Measurements from ENCODE around the gene ZCCHC17.

The ZCCHC17 gene

GRCh38 chr1:31410871-31411270 is 114.0 kb downstream of the ZCCHC17 start:
- DNase-seq, result no peak
- Histone ChIP-seq H3K9me3 (replicated peaks; ENCODE audit: insufficient read depth, low read length) (no peaks in the 10 kb centered on the region), H3K27me3 (replicated peaks; ENCODE audit: insufficient read depth, low read length) (peaks cover 43% of the 10 kb centered on the region)

GRCh38 chr1:31412205-31412604 is 115.4 kb downstream of the ZCCHC17 start:
- no peaks in the 10 kb centered on the region for H3K79me2 ChIP-seq (ENCODE audit: low read length)
- H3K9me2 ChIP-seq (replicated peaks; ENCODE audit: insufficient read depth, low read length), result no peaks in the 10 kb centered on the region
- no peaks in the 10 kb centered on the region for H3K4me1 ChIP-seq (ENCODE audit: low read length)
- no peak overlapping the region for H3K4me3 ChIP-seq (ENCODE audit: low read length)
- no peak overlapping the region for H3K4me2 ChIP-seq (ENCODE audit: low read depth, low read length)
- H3K9me3 ChIP-seq (replicated peaks; ENCODE audit: insufficient read depth, low read length), result no peaks in the 10 kb centered on the region
- H3F3A ChIP-seq (ENCODE audit: insufficient read depth, low read length), result no peaks in the 10 kb centered on the region
- peaks cover 43% of the 10 kb centered on the region for H3K27me3 ChIP-seq (replicated peaks; ENCODE audit: insufficient read depth, low read length)
- no peak overlapping the region for H2AFZ ChIP-seq (ENCODE audit: low read length)
- DNase-seq, result no peak
- no peak for TF ChIP-seq EZH2 (optimal IDR thresholded peaks at IDR 0.05; ENCODE audit: low read depth, low read length)
- no peak for TF ChIP-seq EZH2phosphoT487 (IDR thresholded peaks at IDR 0.05; ENCODE audit: low read length)
- no peak for TF ChIP-seq CTCF (IDR thresholded peaks at IDR 0.05; ENCODE audit: low read length)
- H4K20me1 ChIP-seq (ENCODE audit: insufficient read depth, low read length), result no peaks in the 10 kb centered on the region
- no peaks in the 10 kb centered on the region for H3K36me3 ChIP-seq (replicated peaks; ENCODE audit: insufficient read depth, low read length)
- no peak overlapping the region for H3K27ac ChIP-seq (ENCODE audit: low read length)
- H3K9ac ChIP-seq (ENCODE audit: low read length), result no peak overlapping the region

More at GRCh38 chr1:31410871-31411270, 114.0 kb downstream of the ZCCHC17 start:
- Histone ChIP-seq H3F3A (ENCODE audit: insufficient read depth, low read length) (no peaks in the 10 kb centered on the region), H3K79me2 (ENCODE audit: low read length) (no peaks in the 10 kb centered on the region), H4K20me1 (ENCODE audit: insufficient read depth, low read length) (no peaks in the 10 kb centered on the region), H3K36me3 (replicated peaks; ENCODE audit: insufficient read depth, low read length) (no peaks in the 10 kb centered on the region), H2AFZ (ENCODE audit: low read length) (no peak overlapping the region), H3K4me1 (ENCODE audit: low read length) (no peaks in the 10 kb centered on the region), H3K4me3 (ENCODE audit: low read length) (no peak overlapping the region), H3K9me2 (replicated peaks; ENCODE audit: insufficient read depth, low read length) (no peaks in the 10 kb centered on the region), H3K4me2 (ENCODE audit: low read depth, low read length) (no peak overlapping the region), H3K9ac (ENCODE audit: low read length) (no peak overlapping the region), H3K27ac (ENCODE audit: low read length) (no peak overlapping the region)
- no peak for TF ChIP-seq EZH2 (optimal IDR thresholded peaks at IDR 0.05; ENCODE audit: low read depth, low read length)

- Histone ChIP-seq H3K9me3 (replicated peaks; ENCODE audit: insufficient read depth, low read length) (no peaks in the 10 kb centered on the region), H3F3A (ENCODE audit: insufficient read depth, low read length) (no peaks in the 10 kb centered on the region), H3K27ac (ENCODE audit: low read length) (no peak within 1 kb of the TSS), H3K4me2 (ENCODE audit: low read depth, low read length) (peak within 1 kb of the TSS; percentile 100), H4K20me1 (ENCODE audit: insufficient read depth, low read length) (no peaks in the 10 kb centered on the region), H3K27me3 (replicated peaks; ENCODE audit: insufficient read depth, low read length) (peaks cover 43% of the 10 kb centered on the region), H3K4me3 (ENCODE audit: low read length) (peak within 1 kb of the TSS; percentile 79), H3K9ac (ENCODE audit: low read length) (peak within 1 kb of the TSS; percentile 59; the same call in 1 of the 2 replicates), H3K36me3 (replicated peaks; ENCODE audit: insufficient read depth, low read length) (no peaks in the 10 kb centered on the region), H3K9me2 (replicated peaks; ENCODE audit: insufficient read depth, low read length) (no peaks in the 10 kb centered on the region), H3K4me1 (ENCODE audit: low read length) (no peaks in the 10 kb centered on the region), H2AFZ (ENCODE audit: low read length) (peak within 1 kb of the TSS; percentile 96), H3K79me2 (ENCODE audit: low read length) (no peaks in the 10 kb centered on the region)
- DNase-seq, result peak; percentile 59
- TF ChIP-seq EZH2 (optimal IDR thresholded peaks at IDR 0.05; ENCODE audit: low read depth, low read length) (no peak), CTCF (IDR thresholded peaks at IDR 0.05; ENCODE audit: low read length) (no peak), EZH2phosphoT487 (IDR thresholded peaks at IDR 0.05; ENCODE audit: low read length) (no peak)
Measured at GRCh38 chr1:31412732-31413404, 116.0 kb downstream of the ZCCHC17 start, which contains the start of gene SERINC2. SERINC2 (plus strand) TSS chr1:31413213; CDS start chr1:31413266, 53 bp downstream.

Measured in MM.1S (cell line).